ENCODE data around the gene PPP1R1A. TPM values are rescaled to one million over a fixed set of nuclear protein-coding genes. Genes with fewer than 3 reads are reported as not detected.

The PPP1R1A gene
- total RNA-seq, 1 donor from 2014 or later, result 2.3 TPM

DNA sequence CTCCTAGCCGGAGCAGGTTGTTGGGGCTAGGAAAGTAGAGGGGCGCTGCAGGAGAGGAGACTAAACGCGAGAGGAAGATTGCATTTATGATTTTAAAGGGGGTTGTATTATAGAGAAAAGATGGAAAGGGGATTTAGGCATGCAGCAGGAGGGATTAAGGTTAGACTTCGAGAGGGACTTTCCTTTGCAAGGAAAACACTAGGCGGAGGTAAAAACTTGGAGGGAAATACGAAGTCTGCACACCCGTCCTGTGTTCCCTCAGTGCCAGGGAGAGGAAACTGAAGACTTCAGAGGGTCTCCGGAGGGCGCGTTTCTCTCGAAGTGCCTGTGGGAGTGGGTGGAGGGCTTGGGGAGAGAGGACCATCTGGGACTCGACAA, 420 bp upstream of the PPP1R1A start:
- no peaks in the 10 kb centered on the region for H3K9me3 ChIP-seq (ENCODE audit: low read depth)
- H3K4me1 Mint-ChIP-seq, result peaks cover 73% of the 10 kb centered on the region
- peaks cover 17% of the 10 kb centered on the region for H3F3A ChIP-seq (ENCODE audit: low read depth)
- peak overlapping the region; percentile 22 for H3K27ac Mint-ChIP-seq
- no peak for DNase-seq (ENCODE audit: low spot score)
- H3K4me3 Mint-ChIP-seq, result peak overlapping the region; percentile 90
- H3K27me3 Mint-ChIP-seq (ENCODE audit: insufficient read depth, low read depth), result peaks cover 20% of the 10 kb centered on the region
- H3K4me2 ChIP-seq, result peak overlapping the region; percentile 92
- no peak overlapping the region for H3K9ac ChIP-seq
- H3K36me3 Mint-ChIP-seq, result peaks cover 3% of the 10 kb centered on the region
- peak overlapping the region; percentile 89 for H3K4me3 ChIP-seq
- H3K4me1 ChIP-seq, result peaks cover 31% of the 10 kb centered on the region
- peaks cover 68% of the 10 kb centered on the region for H3K27me3 ChIP-seq
- H3K79me2 ChIP-seq (ENCODE audit: low read depth), result no peaks in the 10 kb centered on the region
- H3K36me3 ChIP-seq, result no peaks in the 10 kb centered on the region
- no peak overlapping the region for H3K27ac ChIP-seq
- H4K20me1 ChIP-seq (ENCODE audit: low read depth), result peaks cover 10% of the 10 kb centered on the region
- no peaks in the 10 kb centered on the region for H3K9me3 Mint-ChIP-seq
- TF ChIP-seq CTCF (IDR thresholded peaks at IDR 0.05), result no peak
- no peak for TF ChIP-seq EZH2 (IDR thresholded peaks at IDR 0.05)
- no peak for TF ChIP-seq EZH2phosphoT487 (IDR thresholded peaks at IDR 0.05)
- H2AFZ ChIP-seq (replicated peaks), result no peak overlapping the region

DNA sequence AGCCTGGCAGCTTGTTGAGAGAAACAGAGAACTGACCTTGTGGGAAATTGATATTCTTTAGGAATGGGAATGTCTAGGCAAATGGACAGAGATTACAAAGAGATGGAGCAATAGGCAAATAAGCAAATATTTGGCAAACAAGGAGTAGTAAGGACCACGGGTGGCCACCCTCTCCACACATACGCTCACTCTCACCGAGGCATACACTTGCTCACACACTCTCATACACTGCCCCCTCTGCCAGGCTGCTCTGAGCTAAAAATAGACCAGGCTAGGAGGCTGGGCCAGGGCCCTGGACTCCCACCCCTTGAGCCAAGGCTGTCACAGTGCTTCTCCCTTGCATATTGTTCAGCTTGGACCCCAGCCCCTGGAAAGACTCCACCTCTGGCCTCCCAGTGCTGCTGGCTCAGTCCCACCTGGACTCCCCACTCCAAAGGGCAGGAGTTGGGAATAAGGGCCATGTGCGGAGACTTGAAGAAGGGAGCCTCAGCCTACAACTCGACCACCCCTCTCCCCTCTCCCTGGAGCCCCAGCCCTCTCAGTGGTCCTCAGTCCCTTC, 1.1 kb downstream of the PPP1R1A start:
- Mint-ChIP-seq H3K27me3 (ENCODE audit: insufficient read depth, low read depth) (peaks cover 20% of the 10 kb centered on the region), H3K36me3 (peaks cover 6% of the 10 kb centered on the region), H3K9me3 (no peaks in the 10 kb centered on the region), H3K4me3 (peak overlapping the region; percentile 88), H3K27ac (no peak overlapping the region), H3K4me1 (peaks cover 78% of the 10 kb centered on the region)
- Histone ChIP-seq H3K27ac (no peak overlapping the region), H3K36me3 (no peaks in the 10 kb centered on the region), H3K4me2 (peak overlapping the region; percentile 92), H2AFZ (replicated peaks) (peak overlapping the region; percentile 97), H3K9me3 (ENCODE audit: low read depth) (no peaks in the 10 kb centered on the region), H3F3A (ENCODE audit: low read depth) (peaks cover 17% of the 10 kb centered on the region), H3K9ac (no peak overlapping the region), H3K4me3 (peak overlapping the region; percentile 89), H3K4me1 (peaks cover 43% of the 10 kb centered on the region), H3K79me2 (ENCODE audit: low read depth) (no peaks in the 10 kb centered on the region), H4K20me1 (ENCODE audit: low read depth) (peaks cover 10% of the 10 kb centered on the region), H3K27me3 (peaks cover 64% of the 10 kb centered on the region)
- no peak for DNase-seq (ENCODE audit: low spot score)
- TF ChIP-seq EZH2phosphoT487 (IDR thresholded peaks at IDR 0.05) (no peak), CTCF (IDR thresholded peaks at IDR 0.05) (no peak), EZH2 (IDR thresholded peaks at IDR 0.05) (no peak)

DNA sequence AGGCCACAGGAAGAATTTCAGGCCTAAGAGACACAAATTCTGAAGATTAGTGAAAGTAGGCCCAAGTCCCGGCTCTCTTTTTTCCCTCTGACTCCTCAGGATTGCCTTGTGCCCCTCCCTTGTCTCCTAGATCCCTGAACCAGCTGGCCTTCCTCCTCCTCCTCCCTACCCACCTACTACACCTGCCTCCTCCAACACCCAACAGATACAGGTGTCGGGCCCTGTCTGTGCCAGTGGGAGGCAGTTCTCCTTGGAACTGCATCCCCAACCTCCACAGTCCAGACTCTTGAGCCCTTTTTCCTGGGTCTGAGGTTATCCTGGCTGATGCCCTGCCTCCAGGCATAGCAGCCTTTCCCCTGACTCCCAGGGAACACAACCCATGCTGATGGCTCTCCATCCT, 1.8 kb downstream of the PPP1R1A start:
- peaks cover 10% of the 10 kb centered on the region for H4K20me1 ChIP-seq (ENCODE audit: low read depth)
- no peak for DNase-seq (ENCODE audit: low spot score)
- no peaks in the 10 kb centered on the region for H3K9me3 ChIP-seq (ENCODE audit: low read depth)
- H3K9me3 Mint-ChIP-seq, result no peaks in the 10 kb centered on the region
- peaks cover 79% of the 10 kb centered on the region for H3K4me1 Mint-ChIP-seq
- peaks cover 17% of the 10 kb centered on the region for H3F3A ChIP-seq (ENCODE audit: low read depth)
- TF ChIP-seq EZH2phosphoT487 (IDR thresholded peaks at IDR 0.05), result no peak
- no peak for TF ChIP-seq EZH2 (IDR thresholded peaks at IDR 0.05)
- TF ChIP-seq CTCF (IDR thresholded peaks at IDR 0.05), result no peak
- H3K27ac Mint-ChIP-seq, result peak overlapping the region; percentile 23
- no peak overlapping the region for H3K4me3 ChIP-seq
- no peaks in the 10 kb centered on the region for H3K79me2 ChIP-seq (ENCODE audit: low read depth)
- H3K27me3 ChIP-seq, result peaks cover 56% of the 10 kb centered on the region
- peaks cover 47% of the 10 kb centered on the region for H3K4me1 ChIP-seq
- H3K4me3 Mint-ChIP-seq, result peak overlapping the region; percentile 88
- H3K27ac ChIP-seq, result no peak overlapping the region
- no peak overlapping the region for H2AFZ ChIP-seq (replicated peaks)
- H3K27me3 Mint-ChIP-seq (ENCODE audit: insufficient read depth, low read depth), result peaks cover 20% of the 10 kb centered on the region
- no peak overlapping the region for H3K9ac ChIP-seq
- H3K4me2 ChIP-seq, result no peak overlapping the region
- no peaks in the 10 kb centered on the region for H3K36me3 ChIP-seq
- peaks cover 7% of the 10 kb centered on the region for H3K36me3 Mint-ChIP-seq

Data from neural progenitor cell (in vitro differentiated cells).